ENCODE measurements around the gene RPA1. TPM values are rescaled to one million over a fixed set of nuclear protein-coding genes. Genes with fewer than 3 reads are reported as not detected.
"Not testable (repeated sequence)": the region's sequence is repeated elsewhere in the genome, so short reads cannot be mapped to it uniquely, and the experiment has no call there.

The RPA1 gene
- total RNA-seq, 2 experiments from 2014 or later, result 189 to 197 TPM

GRCh38 chr17:1808644-1809043 lies 21.2 kb upstream of the RPA1 start:
- no peaks in the 10 kb centered on the region for H3K27me3 Mint-ChIP-seq
- ChIA-PET POLR2A (no interaction called here), CTCF (interaction anchor here (0.9 kb wide), 1 partner anchor 37 kb away, joined by 3 read pairs; no protein-coding TSS in a partner anchor)
- no peak overlapping the region for H3K27ac Mint-ChIP-seq
- TF ChIP-seq CTCF (IDR thresholded peaks at IDR 0.05), result no peak
- DNase-seq (no peak), ATAC-seq (no peak)
- H3K4me1 Mint-ChIP-seq (ENCODE audit: low read depth), result no peaks in the 10 kb centered on the region
- H3K4me3 Mint-ChIP-seq, result no peak overlapping the region
- peaks cover 8% of the 10 kb centered on the region for H3K36me3 Mint-ChIP-seq (ENCODE audit: low read depth)
- H3K9me3 Mint-ChIP-seq, result no peaks in the 10 kb centered on the region
- intact Hi-C loops (cut with micrococcal nuclease), result no loop called here

DNA sequence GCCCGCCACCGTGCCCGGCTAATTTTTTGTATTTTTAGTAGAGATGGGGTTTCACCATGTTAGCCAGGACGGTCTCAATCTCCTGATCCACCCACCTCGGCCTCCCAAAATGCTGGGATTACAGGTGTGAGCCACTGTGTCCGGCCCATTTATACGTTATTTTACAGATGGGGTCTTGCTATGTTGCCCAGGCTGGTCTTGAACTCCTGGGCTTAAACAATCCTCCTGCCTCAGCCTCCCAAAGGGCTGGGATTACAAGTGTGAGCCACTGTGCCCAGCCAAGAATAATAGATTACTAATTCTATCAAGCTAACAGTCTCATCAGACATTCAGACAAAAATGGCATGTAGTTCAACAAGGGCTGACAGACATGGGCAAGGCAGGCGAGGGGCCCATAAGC lies 20.0 kb upstream of the RPA1 start:
- H3K4me3 Mint-ChIP-seq; H3K4me1 Mint-ChIP-seq (ENCODE audit: low read depth); DNase-seq; intact Hi-C loops (cut with micrococcal nuclease); H3K36me3 Mint-ChIP-seq (ENCODE audit: low read depth); POLR2A ChIA-PET; H3K27me3 Mint-ChIP-seq; H3K9me3 Mint-ChIP-seq; ATAC-seq; H3K27ac Mint-ChIP-seq: not testable (repeated sequence)
- CTCF ChIA-PET, result interaction anchor here (0.7 kb wide), 1 partner anchor 31 kb away, joined by 3 read pairs; no protein-coding TSS in a partner anchor

DNA sequence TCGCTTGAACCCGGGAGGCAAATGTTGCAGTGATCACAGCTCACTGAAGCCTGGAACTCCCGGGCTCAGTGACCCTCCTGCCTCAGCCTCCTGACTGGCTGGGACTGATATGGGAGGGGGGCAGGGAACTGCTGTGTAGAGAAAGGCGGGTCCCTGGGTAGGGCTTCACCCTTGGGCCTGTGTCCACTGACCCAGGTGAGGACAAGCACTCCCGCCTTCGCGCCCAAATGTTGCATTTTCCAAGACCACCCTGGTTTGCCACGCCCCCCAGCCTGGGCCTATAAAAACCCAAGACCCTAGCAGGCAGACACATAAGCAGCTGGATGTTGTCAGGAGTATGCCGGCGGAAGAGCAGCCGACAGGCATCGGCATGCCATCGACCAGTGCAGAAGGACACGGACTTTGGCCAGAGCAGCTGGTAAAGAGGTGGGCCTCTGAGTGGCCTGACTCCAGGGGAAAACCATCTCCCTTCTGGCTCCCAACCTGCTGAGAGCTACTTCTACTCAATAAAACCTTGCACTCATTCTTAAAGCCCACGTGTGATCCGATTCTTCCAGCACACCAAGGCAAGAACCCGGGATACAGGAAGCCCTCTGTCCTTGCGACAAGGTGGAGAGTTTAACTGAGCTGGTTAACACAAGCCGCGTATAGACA lies 19.2 kb upstream of the RPA1 start:
- no peak overlapping the region for H3K4me3 Mint-ChIP-seq
- CTCF ChIA-PET, result no interaction called here

GRCh38 chr17:1813088-1813487 lies 16.7 kb upstream of the RPA1 start:
- ATAC-seq, result no peak
- CTCF ChIA-PET, result interaction anchor here (1.2 kb wide), 1 partner anchor 10 kb away, joined by 3 read pairs; no protein-coding TSS in a partner anchor
- no peak for TF ChIP-seq CTCF (IDR thresholded peaks at IDR 0.05)
- Mint-ChIP-seq H3K4me3 (no peak overlapping the region), H3K9me3 (no peaks in the 10 kb centered on the region), H3K27ac (no peak overlapping the region), H3K4me1 (ENCODE audit: low read depth) (peaks cover 1% of the 10 kb centered on the region), H3K36me3 (ENCODE audit: low read depth) (peaks cover 2% of the 10 kb centered on the region), H3K27me3 (no peaks in the 10 kb centered on the region)
- intact Hi-C loops (cut with micrococcal nuclease), result no loop called here
- no peak for DNase-seq
- POLR2A ChIA-PET, result interaction anchor here (1.6 kb wide), 1 partner anchor 47 kb away, joined by 5 read pairs; no protein-coding TSS in a partner anchor

More for the DNA sequence above, 19.2 kb upstream of the RPA1 start:
- no peak overlapping the region for H3K27ac Mint-ChIP-seq
- intact Hi-C loops (cut with micrococcal nuclease), result no loop called here
- POLR2A ChIA-PET, result no interaction called here
- H3K36me3 Mint-ChIP-seq (ENCODE audit: low read depth), result peaks cover 4% of the 10 kb centered on the region
- no peak for TF ChIP-seq CTCF (IDR thresholded peaks at IDR 0.05)
- no peak for ATAC-seq
- H3K4me1 Mint-ChIP-seq (ENCODE audit: low read depth), result no peaks in the 10 kb centered on the region
- H3K9me3 Mint-ChIP-seq, result no peaks in the 10 kb centered on the region
- H3K27me3 Mint-ChIP-seq, result no peaks in the 10 kb centered on the region
- DNase-seq, result no peak

DNA sequence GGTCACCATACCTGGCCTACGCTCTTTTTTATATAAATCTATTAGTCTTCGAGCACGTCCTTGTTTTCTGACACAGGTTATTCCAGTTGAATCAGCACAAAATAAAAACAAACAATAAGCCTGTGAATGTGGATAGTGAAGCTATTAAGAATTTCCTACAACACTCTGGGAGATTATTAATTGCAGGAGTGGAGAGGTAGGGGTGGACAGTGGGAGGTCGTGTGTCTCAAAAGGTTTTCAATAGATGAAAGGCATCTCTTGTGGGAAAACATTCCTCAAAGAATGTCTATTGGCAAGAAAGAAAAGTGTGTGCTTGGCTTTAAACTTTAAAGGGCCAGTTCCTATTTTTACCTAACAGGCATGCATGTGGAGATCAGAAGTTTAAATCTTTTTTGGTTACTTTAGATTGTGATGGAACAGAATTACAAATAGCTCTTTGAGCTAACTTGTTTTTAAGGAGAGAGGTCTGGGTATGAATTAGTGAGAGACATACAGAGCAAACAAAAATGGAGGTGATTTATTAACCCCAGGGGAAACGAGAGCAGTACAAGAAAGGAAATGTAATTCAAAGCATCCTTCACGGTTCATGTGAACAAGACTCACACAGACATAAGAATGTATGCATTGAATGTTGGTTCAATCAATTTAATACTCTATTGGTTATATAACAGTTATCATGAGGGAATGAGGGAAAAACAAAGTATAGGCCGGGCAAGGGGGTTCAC lies 9.1 kb upstream of the RPA1 start:
- ChIA-PET CTCF (interaction anchor here (0.9 kb wide), 2 partner anchors 14 to 44 kb away, joined by 3 to 4 read pairs; no protein-coding TSS in a partner anchor), POLR2A (interaction anchor here (1.0 kb wide), 1 partner anchor 9 kb away, joined by 4 read pairs; the partner anchor contains the start of genes RPA1 and SMYD4)
- H3K36me3 Mint-ChIP-seq (ENCODE audit: low read depth), result peaks cover 23% of the 10 kb centered on the region
- H3K4me1 Mint-ChIP-seq (ENCODE audit: low read depth), result peaks cover 19% of the 10 kb centered on the region
- H3K27ac Mint-ChIP-seq, result no peak overlapping the region
- intact Hi-C loops (cut with micrococcal nuclease), result no loop called here
- DNase-seq (no peak), ATAC-seq (no peak)
- H3K9me3 Mint-ChIP-seq, result no peaks in the 10 kb centered on the region
- H3K27me3 Mint-ChIP-seq, result no peaks in the 10 kb centered on the region
- TF ChIP-seq CTCF (IDR thresholded peaks at IDR 0.05), result no peak
- no peak overlapping the region for H3K4me3 Mint-ChIP-seq

All from activated CD8-positive, alpha-beta T cell treated with anti-CD3 and anti-CD28 coated beads for 36 hours (primary cell).